HL-60 (cell line): ENCODE results near the gene ZNF302.

Experiments used
- DNase-seq, 2 experiments: peaks; one replicate each; pipeline ENCODE4 v3.0.0-alpha.2; 2010 to 2020; ENCODE audit warnings: low read depth in 1 of 2, low spot score in 1 of 2
- H3K27ac ChIP-seq: fragments of 250-450 bp; sonication (Bioruptor Pico); replicated peaks from 2 replicates; pipeline ENCODE4 v1.5.1; 2020; ENCODE audit warnings: mild to moderate bottlenecking, moderate library complexity
- H3K27me3 ChIP-seq: fragments of 250-450 bp; sonication (Bioruptor Pico); 2 replicates; pipeline ENCODE4 v1.5.1; 2021; ENCODE audit warnings: mild to moderate bottlenecking, moderate library complexity; ENCODE audit not compliant: insufficient read depth, poor library complexity, severe bottlenecking
- H3K4me3 ChIP-seq: replicated peaks from 2 replicates; pipeline ENCODE4 v1.5.1; 2011; ENCODE audit warnings: mild to moderate bottlenecking, control low read depth, low read length; ENCODE audit not compliant: insufficient read depth
- GABPA ChIP-seq: IDR thresholded peaks from 2 replicates; pipeline ENCODE4 v1.6.1; 2012; ENCODE audit warnings: low read depth
- POLR2AphosphoS5 ChIP-seq: IDR thresholded peaks from 2 replicates; pipeline ENCODE4 v1.6.1; 2012; ENCODE audit warnings: low read depth
- SPI1 ChIP-seq: IDR thresholded peaks from 2 replicates; pipeline ENCODE4 v1.6.1; 2012; ENCODE audit warnings: low read depth, mild to moderate bottlenecking, borderline replicate concordance
- long read RNA-seq: library from polyadenylated mRNA; unstranded; transcript quantifications from one replicate; pipeline ENCODE4 v2.0.0, GENCODE V29; 2020
- TF ChIP-seq, protein P1 (sequence below): IDR thresholded peaks from one replicate; pipeline ENCODE4 v1.5.1; 2011; ENCODE audit warnings: low read length, control low read depth, inconsistent platforms; ENCODE audit not compliant: insufficient read depth
- TF ChIP-seq, protein P2 (sequence below): IDR thresholded peaks from 2 replicates; pipeline ENCODE4 v1.6.1; 2012; ENCODE audit warnings: low read depth; ENCODE audit not compliant: insufficient replicate concordance

ZNF302 gene
- long read RNA-seq, transcript ZNF302-203 (5 exons, 2,600 nt) = minor isoform, 10 of 62 reads
- long read RNA-seq, transcript ZNF302-201 (5 exons, 2,590 nt) = major isoform, 26 of 62 reads
- long read RNA-seq, partial matches to known transcripts = 4 of 62 reads
- long read RNA-seq, other reads (novel, unspliced or antisense) = 18 of 62 reads

DNA sequence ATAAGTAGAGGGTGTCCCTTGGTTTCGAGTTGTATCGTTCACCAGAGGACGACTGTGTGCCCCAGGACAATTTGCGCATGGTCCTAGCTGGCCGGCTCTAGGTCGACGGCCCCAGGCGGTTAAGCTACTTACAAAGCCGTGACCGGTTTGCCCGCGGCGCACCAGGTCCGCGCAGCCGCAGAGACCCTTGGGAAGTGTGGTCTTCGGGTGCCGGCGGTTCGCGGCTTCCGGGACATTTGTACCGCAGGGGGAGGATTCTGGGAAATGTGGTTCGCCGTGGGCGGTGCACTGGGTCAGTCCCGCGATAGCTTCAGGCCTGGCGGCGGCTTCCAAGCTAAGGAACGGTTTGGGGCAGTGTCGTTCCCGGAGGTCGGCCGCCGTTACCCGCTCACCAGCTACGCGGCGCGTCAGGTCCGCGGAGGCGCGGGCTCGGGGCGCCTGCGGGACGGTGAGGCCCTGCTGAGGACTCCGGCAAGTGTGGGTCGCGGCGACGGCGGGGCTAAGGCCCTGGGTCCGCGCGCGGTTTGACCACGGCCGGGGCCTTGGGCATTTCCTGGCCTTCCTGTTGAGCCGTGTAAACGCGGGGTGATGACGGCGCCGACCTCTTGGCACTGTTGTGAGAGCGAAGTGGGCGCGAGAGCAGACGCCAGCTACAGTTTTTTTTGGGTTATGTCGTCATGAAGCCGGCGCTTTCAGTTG lies at the start of gene ZNF302:
TSS of gene ZNF302 (plus strand) at position 293 of the 699 bp plus-strand sequence. CDS start 1,127 bp downstream, outside the sequence.
- peak; percentile 91 to 97 for DNase-seq
- no peaks in the 10 kb centered on the region for H3K27me3 ChIP-seq
- H3K4me3 ChIP-seq = peak within 1 kb of the TSS; percentile 55
- TF ChIP-seq GABPA = no peak
- TF ChIP-seq, protein P1, sequence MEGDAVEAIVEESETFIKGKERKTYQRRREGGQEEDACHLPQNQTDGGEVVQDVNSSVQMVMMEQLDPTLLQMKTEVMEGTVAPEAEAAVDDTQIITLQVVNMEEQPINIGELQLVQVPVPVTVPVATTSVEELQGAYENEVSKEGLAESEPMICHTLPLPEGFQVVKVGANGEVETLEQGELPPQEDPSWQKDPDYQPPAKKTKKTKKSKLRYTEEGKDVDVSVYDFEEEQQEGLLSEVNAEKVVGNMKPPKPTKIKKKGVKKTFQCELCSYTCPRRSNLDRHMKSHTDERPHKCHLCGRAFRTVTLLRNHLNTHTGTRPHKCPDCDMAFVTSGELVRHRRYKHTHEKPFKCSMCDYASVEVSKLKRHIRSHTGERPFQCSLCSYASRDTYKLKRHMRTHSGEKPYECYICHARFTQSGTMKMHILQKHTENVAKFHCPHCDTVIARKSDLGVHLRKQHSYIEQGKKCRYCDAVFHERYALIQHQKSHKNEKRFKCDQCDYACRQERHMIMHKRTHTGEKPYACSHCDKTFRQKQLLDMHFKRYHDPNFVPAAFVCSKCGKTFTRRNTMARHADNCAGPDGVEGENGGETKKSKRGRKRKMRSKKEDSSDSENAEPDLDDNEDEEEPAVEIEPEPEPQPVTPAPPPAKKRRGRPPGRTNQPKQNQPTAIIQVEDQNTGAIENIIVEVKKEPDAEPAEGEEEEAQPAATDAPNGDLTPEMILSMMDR = no peak
- TF ChIP-seq POLR2AphosphoS5 = peak; percentile 70; the same call in 1 of the 2 replicates
- TF ChIP-seq, protein P2, sequence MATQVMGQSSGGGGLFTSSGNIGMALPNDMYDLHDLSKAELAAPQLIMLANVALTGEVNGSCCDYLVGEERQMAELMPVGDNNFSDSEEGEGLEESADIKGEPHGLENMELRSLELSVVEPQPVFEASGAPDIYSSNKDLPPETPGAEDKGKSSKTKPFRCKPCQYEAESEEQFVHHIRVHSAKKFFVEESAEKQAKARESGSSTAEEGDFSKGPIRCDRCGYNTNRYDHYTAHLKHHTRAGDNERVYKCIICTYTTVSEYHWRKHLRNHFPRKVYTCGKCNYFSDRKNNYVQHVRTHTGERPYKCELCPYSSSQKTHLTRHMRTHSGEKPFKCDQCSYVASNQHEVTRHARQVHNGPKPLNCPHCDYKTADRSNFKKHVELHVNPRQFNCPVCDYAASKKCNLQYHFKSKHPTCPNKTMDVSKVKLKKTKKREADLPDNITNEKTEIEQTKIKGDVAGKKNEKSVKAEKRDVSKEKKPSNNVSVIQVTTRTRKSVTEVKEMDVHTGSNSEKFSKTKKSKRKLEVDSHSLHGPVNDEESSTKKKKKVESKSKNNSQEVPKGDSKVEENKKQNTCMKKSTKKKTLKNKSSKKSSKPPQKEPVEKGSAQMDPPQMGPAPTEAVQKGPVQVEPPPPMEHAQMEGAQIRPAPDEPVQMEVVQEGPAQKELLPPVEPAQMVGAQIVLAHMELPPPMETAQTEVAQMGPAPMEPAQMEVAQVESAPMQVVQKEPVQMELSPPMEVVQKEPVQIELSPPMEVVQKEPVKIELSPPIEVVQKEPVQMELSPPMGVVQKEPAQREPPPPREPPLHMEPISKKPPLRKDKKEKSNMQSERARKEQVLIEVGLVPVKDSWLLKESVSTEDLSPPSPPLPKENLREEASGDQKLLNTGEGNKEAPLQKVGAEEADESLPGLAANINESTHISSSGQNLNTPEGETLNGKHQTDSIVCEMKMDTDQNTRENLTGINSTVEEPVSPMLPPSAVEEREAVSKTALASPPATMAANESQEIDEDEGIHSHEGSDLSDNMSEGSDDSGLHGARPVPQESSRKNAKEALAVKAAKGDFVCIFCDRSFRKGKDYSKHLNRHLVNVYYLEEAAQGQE = no peak
- TF ChIP-seq SPI1 = no peak; the same call in 1 of the 2 replicates
- H3K27ac ChIP-seq = peak within 1 kb of the TSS; percentile 96

DNA sequence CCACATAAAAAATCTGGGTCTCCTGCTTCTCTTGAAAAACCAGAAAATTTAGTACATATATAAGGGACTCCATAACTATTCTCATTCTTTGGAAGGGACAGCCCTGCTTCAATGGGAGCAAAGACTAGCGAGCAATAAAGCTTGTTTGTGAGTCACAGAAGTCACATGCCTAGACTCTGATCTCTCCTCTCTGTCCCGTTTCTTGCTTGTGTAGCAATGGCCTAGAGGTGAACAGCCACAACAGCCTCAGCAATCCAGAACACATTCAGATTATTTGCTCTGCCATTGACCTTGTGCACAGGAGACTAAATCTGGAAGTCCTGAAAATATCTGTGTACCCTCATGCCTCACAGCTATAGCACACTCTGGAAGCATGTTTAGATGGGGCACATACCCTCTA lies 43.7 kb upstream of the ZNF302 start:
- H3K27ac ChIP-seq = no peak overlapping the region
- TF ChIP-seq, protein P1 = no peak
- no peak for TF ChIP-seq POLR2AphosphoS5
- TF ChIP-seq, protein P2 = no peak
- TF ChIP-seq SPI1 = no peak
- no peak for TF ChIP-seq GABPA
- no peaks in the 10 kb centered on the region for H3K27me3 ChIP-seq

DNA sequence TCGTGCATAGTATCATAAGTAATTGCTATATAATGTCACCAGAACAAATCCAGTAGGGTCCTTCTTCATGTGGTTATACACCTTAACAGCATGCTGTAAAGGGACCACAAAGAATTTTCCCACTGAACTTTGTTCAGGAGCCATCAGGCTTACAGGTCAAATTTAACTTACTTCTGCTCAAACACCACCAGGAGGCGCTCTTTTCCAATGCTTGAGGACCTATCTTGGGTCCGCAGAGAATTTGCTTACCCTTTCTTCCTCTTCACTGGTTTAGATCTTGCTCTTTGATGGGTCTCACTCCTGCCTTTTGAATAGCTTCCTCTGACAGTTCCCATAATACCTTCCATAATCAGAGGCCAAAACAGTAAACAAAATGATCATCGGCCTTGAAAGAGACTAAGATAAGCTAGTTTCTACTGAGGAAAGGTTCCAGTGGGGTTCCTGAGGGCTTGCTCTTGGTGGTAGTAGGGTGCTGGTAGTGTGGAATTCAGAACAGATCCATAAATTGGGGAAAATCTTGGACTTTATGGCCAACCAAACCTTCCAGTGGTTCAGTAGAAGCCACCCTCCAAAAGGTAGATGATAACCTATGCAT lies 37.9 kb upstream of the ZNF302 start:
- H3K4me3 ChIP-seq = no peak overlapping the region
- no peak overlapping the region for H3K27ac ChIP-seq
- peak; percentile 22 to 50 for DNase-seq
- H3K27me3 ChIP-seq = no peaks in the 10 kb centered on the region
- no peak for TF ChIP-seq GABPA
- TF ChIP-seq, protein P1 = peak; percentile 60

More for the DNA sequence above, 43.7 kb upstream of the ZNF302 start:
- DNase-seq = no peak
- H3K4me3 ChIP-seq = no peak overlapping the region
